ENCODE results near the gene NBAS. TPM values are rescaled to one million over a fixed set of nuclear protein-coding genes. Genes with fewer than 3 reads are reported as not detected.

The NBAS gene
- total and polyA plus RNA-seq, 9 donors = 25.8 to 48.9 (median 43.4) TPM

- TF ChIP-seq POLR2A (IDR thresholded peaks at IDR 0.05) (no peak), EP300 (IDR thresholded peaks at IDR 0.05) (no peak), CTCF (IDR thresholded peaks at IDR 0.05) (no peak)
- Histone ChIP-seq H3K27ac (no peak overlapping the region), H3K4me1 (ENCODE audit: insufficient read depth) (no peaks in the 10 kb centered on the region), H3K27me3 (no peaks in the 10 kb centered on the region), H3K9me3 (no peaks in the 10 kb centered on the region), H3K4me3 (no peak overlapping the region), H3K36me3 (no peaks in the 10 kb centered on the region)
- DNase-seq = no peak
- 89 to 94% (median 90%) methylated on average over 3 of the region's 3 CpGs for WGBS, 3 donors
- intact Hi-C loops (cut with DNase I) = no loop called here
Measured at GRCh38 chr2:15603044-15603765, 42.1 kb upstream of the NBAS start.

GRCh38 chr2:15602393-15602792 lies 41.3 kb upstream of the NBAS start:
- intact Hi-C loops (cut with DNase I) = no loop called here
- Histone ChIP-seq H3K9me3 (no peaks in the 10 kb centered on the region), H3K4me1 (ENCODE audit: insufficient read depth) (no peaks in the 10 kb centered on the region), H3K27ac (no peak overlapping the region), H3K4me3 (no peak overlapping the region), H3K27me3 (no peaks in the 10 kb centered on the region), H3K36me3 (no peaks in the 10 kb centered on the region)
- no peak for DNase-seq
- WGBS, 3 donors = 89 to 91% (median 91%) methylated on average over 8 of the region's 8 CpGs
- no peak for TF ChIP-seq POLR2A (IDR thresholded peaks at IDR 0.05)

- whole genome bisulfite sequencing, 3 donors = 96 to 98% (median 96%) methylated on average over 1 of the region's 1 CpG
Measured at GRCh38 chr2:15601681-15602080, 40.5 kb upstream of the NBAS start.

GRCh38 chr2:15599994-15600393 lies 38.9 kb upstream of the NBAS start:
- H3K4me3 ChIP-seq = no peak overlapping the region
- DNase-seq = no peak
- TF ChIP-seq EP300 (IDR thresholded peaks at IDR 0.05) = no peak
- no peak for TF ChIP-seq POLR2A (IDR thresholded peaks at IDR 0.05)
- no peak for TF ChIP-seq CTCF (IDR thresholded peaks at IDR 0.05)
- intact Hi-C loops (cut with DNase I) = no loop called here
- H3K27me3 ChIP-seq = no peaks in the 10 kb centered on the region
- H3K36me3 ChIP-seq = no peaks in the 10 kb centered on the region
- 90 to 97% (median 94%) methylated on average over 1 of the region's 1 CpG for WGBS, 3 donors
- H3K9me3 ChIP-seq = no peaks in the 10 kb centered on the region
- no peaks in the 10 kb centered on the region for H3K4me1 ChIP-seq (ENCODE audit: insufficient read depth)
- no peak overlapping the region for H3K27ac ChIP-seq

More at GRCh38 chr2:15601681-15602080, 40.5 kb upstream of the NBAS start:
- TF ChIP-seq POLR2A (IDR thresholded peaks at IDR 0.05) (no peak), EP300 (IDR thresholded peaks at IDR 0.05) (no peak), CTCF (IDR thresholded peaks at IDR 0.05) (no peak)
- Histone ChIP-seq H3K36me3 (no peaks in the 10 kb centered on the region), H3K4me1 (ENCODE audit: insufficient read depth) (no peaks in the 10 kb centered on the region), H3K27me3 (no peaks in the 10 kb centered on the region), H3K4me3 (no peak overlapping the region), H3K27ac (no peak overlapping the region), H3K9me3 (no peaks in the 10 kb centered on the region)
- intact Hi-C loops (cut with DNase I) = no loop called here
- DNase-seq = no peak

- Histone ChIP-seq H3K4me1 (ENCODE audit: insufficient read depth) (peaks cover 2% of the 10 kb centered on the region), H3K4me3 (no peak overlapping the region), H3K36me3 (no peaks in the 10 kb centered on the region), H3K27ac (no peak overlapping the region), H3K9me3 (no peaks in the 10 kb centered on the region), H3K27me3 (no peaks in the 10 kb centered on the region)
- no peak for DNase-seq
- no peak for TF ChIP-seq CTCF (IDR thresholded peaks at IDR 0.05)
- TF ChIP-seq POLR2A (IDR thresholded peaks at IDR 0.05) = no peak
- no peak for TF ChIP-seq EP300 (IDR thresholded peaks at IDR 0.05)
- intact Hi-C loops (cut with DNase I) = no loop called here
- WGBS, 3 donors = 89 to 92% (median 91%) methylated on average over 4 of the region's 4 CpGs
Measured at GRCh38 chr2:15596968-15597367, 35.8 kb upstream of the NBAS start.

All from ovary (tissue), 9 donors.